GM18520 (cell line): ENCODE measurements around the gene SHLD1.
"Not testable (repeated sequence)": the region's sequence is repeated elsewhere in the genome, so short reads cannot be mapped to it uniquely, and the experiment has no call there.

Experiments
- ATAC-seq: cut with Tn5 transposase; IDR thresholded peaks from one replicate; pipeline ENCODE4 v1.9.1; 2021; ENCODE audit not compliant: unreplicated experiment

Gene SHLD1, protein sequence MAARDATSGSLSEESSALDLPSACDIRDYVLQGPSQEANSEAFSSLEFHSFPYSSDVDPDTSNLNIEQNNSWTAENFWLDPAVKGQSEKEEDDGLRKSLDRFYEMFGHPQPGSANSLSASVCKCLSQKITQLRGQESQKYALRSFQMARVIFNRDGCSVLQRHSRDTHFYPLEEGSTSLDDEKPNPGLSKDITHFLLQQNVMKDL

GRCh38 chr20:5749952-5750779, at the start of gene SHLD1:
Gene SHLD1, plus strand, starts transcription at chr20:5750401. Its CDS starts 22,465 bp downstream, at chr20:5772866.
- peak; percentile 86 for ATAC-seq

DNA sequence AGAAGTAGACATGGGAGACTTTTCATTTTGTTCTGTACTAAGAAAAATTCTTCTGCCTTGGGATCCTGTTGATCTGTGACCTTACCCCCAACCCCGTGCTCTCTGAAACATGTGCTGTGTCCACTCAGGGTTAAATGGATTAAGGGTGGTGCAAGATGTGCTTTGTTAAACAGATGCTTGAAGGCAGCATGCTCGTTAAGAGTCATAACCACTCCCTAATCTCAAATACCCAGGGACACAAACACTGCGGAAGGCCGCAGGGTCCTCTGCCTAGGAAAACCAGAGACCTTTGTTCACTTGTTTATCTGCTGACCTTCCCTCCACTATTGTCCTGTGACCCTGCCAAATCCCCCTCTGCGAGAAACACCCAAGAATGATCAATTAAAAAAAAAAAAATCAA, 47.9 kb upstream of the SHLD1 start:
- ATAC-seq = not testable (repeated sequence)

DNA sequence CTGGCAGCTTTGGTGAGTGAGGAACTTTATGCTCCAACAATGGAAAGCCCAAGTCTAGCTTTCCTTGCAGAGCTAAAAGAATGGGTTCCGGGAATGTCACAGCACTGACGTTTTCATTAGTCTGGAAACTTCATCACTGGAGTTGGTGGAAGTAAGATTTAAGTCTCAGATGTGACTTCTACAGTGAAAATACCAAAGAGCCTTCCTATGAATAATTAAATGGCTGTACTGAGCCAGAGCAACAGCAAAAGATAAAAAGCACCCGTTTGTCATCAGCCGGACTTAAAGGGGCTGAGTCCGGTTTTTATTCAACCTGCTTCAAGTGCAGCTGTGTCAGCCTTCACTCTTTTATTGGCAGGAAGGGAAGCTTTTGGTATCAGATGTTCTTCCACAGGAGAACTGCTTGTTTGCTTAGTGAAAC, 46.5 kb upstream of the SHLD1 start:
- no peak for ATAC-seq

DNA sequence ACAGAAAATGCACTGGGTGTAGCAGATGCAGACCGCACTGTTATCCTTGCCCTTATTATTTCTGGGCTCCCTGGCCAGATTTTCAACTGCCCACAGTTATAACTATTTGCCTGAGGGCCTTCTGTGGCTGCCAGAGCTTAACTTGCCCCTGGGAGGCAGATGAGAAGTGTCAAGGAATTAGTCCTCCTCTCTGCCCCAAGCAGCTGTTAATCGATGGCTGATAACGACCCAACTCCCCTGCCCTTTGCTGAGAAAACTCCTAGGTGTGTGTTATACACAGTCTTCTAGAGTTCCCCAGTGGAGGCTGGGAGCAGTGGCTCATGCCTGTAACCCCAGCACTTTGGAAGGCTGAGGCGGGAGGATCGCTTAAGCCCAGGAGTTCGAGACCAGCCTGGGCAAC, 44.4 kb upstream of the SHLD1 start:
- no peak for ATAC-seq

GRCh38 chr20:5706797-5707196, 43.4 kb upstream of the SHLD1 start:
- ATAC-seq = no peak

- ATAC-seq = no peak
Observed at GRCh38 chr20:5710551-5710950, 39.6 kb upstream of the SHLD1 start.

- ATAC-seq = no peak
Observed at GRCh38 chr20:5714261-5715041, 35.8 kb upstream of the SHLD1 start.

GRCh38 chr20:5715071-5715841, 34.9 kb upstream of the SHLD1 start:
- ATAC-seq = no peak

DNA sequence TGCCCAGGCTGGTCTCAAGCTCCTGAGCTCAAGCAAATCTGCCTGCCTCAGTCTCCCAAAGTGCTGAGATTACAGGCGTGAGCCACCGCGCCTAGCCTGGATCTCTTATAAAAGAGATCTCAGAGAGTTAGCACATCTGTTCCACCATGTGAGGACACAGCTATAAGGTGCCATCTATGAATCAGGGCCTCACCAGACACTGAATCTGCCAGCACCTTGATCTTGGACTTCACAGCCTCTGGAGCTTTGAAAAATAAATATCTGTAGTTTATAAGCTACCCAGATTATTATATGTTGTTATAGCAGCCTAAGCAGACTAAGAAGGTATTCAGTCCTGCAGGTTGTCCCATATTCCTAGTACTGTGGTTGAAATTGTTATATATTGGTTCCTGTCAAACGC, 33.2 kb upstream of the SHLD1 start:
- no peak for ATAC-seq

- ATAC-seq = no peak
Observed at GRCh38 chr20:5718896-5719595, 31.2 kb upstream of the SHLD1 start.

GRCh38 chr20:5719861-5720403, 30.3 kb upstream of the SHLD1 start:
- ATAC-seq = no peak

DNA sequence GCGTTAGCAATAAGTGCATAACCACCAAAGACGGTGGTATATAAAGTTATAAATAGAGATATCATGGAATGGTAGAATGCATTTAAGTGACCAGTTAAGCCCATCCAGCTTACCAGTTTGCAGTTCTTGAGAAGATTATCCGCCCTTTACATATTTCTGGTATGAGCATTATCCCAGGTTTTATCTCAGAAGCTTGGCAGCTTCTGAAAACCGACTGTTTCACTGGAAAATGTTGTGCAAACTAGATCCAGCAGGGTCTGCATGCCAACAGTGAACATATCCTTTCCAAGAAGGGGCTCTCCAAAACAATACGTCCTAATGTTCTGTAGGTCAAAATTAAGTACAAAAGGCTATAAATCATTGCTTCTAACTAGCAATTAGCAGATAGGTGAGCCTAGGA, 29.5 kb upstream of the SHLD1 start:
- ATAC-seq = no peak

DNA sequence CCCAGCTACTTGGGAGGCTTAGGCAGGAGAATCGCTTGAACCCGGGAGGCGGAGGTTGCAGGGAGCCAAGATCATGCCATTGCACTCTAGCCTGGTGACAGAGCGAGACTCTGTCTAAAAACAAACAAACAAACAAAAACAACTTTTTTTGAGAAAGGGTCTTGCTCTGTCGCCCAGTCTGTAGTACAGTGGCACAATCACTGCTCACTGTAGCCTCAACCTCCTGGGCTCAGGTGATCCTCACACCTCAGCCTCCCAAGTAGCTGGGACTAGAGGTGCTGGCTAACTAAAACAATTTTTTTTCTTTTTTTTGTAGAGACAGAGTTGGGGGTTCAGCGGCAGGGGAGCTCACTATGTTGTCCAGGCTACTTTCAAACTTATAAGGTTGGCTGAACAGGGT, 28.8 kb upstream of the SHLD1 start:
- not testable (repeated sequence) for ATAC-seq

DNA sequence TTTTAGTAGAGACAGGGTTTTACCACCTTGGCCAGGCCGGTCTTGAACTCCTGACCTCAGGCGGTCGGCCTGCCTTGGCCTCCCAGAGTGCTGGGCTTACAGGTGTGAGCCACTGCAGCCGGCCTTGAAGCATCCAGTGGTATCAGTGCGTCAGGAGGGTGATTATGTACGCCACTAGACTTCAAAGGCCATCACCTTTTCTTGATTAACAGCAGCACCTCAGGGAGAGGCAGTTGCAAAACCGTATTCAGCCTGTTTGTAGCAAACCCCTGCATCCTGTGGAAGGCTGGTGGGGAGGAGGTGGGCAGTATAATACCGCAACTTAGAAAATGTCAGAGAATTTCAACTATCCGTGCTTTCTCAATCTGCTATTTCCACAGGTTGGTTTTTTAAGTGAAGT, 27.3 kb upstream of the SHLD1 start:
- ATAC-seq = no peak

- not testable (repeated sequence) for ATAC-seq
Observed at GRCh38 chr20:5725183-5725463, 25.1 kb upstream of the SHLD1 start.

DNA sequence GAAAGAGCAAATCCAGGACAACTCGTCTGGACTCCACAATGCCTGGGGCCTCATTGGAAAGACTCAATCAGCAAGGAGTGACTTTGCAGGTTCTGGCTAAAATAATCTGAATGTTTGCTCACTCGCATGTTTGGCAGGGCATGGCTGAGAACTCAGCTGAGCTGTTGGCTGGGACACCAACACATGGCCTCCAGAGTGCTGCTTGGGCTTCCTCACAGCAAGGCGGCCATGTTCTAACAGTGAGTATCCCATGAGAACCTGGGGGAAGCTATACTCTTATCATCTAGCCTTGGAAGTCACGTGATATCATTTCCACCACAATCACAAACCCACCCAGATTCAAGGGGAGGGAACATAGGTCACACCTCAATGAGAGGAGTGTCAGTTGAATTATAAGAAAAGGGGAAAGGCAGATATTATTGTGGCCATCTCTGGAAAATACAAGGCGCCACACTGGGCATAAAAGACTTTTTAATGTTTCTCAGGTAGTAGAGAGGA, 23.1 kb upstream of the SHLD1 start:
- no peak for ATAC-seq

- no peak for ATAC-seq
Observed at GRCh38 chr20:5729348-5729747, 20.9 kb upstream of the SHLD1 start.

DNA sequence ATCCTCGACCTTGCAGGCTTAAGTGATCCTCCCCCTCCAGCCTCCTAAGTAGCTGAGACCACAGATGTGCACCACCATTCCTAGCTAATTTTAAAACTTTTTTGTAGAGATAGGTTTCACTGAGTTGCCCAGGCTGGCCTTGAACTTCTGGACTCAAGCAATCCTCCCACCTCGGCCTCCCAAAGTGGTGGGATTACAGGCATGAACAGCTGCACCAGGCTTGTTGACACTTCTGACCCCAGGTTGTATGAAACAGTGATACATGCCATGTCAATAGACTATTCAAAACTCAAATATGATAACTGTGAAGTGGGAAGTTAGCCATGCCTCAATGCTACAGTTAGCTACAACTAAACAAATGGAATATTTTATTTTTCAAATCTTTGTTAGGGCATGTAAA, 20.1 kb upstream of the SHLD1 start:
- ATAC-seq = no peak

- no peak for ATAC-seq
Observed at GRCh38 chr20:5731753-5732366, 18.3 kb upstream of the SHLD1 start.

DNA sequence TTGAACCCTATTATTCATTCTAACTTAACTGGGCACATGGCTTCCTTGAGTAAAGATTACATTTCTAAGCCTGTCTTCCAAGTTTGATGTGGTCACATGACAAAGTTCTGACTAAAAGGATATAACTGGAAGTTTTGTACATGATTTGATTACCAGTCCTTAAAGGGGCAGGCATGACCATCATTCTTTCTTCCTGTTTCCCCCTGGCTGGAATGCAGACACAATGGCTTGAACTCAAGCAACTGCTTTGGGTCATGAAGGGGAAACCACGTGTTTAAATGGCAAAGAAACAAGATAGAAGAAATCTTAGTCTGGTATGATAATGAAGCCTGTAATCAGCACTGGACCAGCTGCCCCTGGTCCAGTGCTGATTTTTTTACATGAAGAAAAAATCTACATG, 15.6 kb upstream of the SHLD1 start:
- no peak for ATAC-seq
